Peyer's patch (tissue), 4 donors: ENCODE results near the gene PRSS38.

Experiments
- POLR2A ChIP-seq, 2 donors: fragments of 450-650 bp; IDR thresholded peaks; one replicate each; pipeline ENCODE4 v1.5.1; 2017; ENCODE audit warnings: antibody characterized with exemption in 2 of 2, mild to moderate bottlenecking in 2 of 2, moderate library complexity in 2 of 2
- TF ChIP-seq, protein P1 (sequence below), 6 experiments: fragments of 450-650 bp in 4 of 6; fragments of 200-600 bp in 2 of 6; sonication (generic) in 1 of 6; IDR thresholded peaks; one replicate each; pipeline ENCODE4 v1.5.1; 2017 to 2019; ENCODE audit warnings: antibody characterized with exemption in 6 of 6, mild to moderate bottlenecking in 3 of 6, moderate library complexity in 1 of 6

DNA sequence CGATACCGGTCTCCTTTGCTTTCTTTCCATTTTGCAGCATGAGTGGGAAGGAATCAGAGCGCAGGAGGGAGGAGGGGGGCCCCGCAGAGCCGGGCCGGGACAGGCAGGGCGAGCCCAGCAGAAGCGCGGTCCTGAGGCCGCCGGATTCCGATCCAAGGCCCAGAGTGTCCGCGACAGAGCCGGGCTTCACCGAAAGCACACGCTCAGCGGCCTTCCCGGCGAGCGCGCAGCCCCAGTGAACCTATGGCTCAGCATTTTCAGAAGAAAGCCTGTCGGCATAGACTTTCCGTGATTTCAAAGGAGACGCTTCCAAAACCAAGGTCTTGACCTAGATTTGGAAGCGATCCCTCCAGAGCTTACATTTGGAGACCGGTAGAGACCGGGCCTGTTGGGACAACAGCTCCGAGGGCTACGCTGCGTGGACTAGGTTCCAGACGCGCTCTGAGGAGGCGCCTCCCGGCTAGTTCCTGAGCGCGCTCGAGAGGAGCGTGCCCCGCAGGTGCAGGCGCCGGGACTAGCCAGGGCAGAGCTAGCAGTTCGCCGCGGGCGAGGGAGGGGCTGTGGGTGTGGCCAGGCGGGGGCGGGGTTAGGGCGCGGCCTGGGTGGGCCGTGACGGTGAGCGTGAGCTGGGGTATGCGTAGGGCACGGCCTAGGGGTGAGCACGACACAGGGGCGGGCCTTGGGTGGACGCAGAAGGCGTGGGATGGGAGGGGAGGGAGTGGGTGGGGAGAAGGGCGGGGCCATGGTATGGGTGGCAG, 27.8 kb upstream of the PRSS38 start:
- TF ChIP-seq, protein P1, sequence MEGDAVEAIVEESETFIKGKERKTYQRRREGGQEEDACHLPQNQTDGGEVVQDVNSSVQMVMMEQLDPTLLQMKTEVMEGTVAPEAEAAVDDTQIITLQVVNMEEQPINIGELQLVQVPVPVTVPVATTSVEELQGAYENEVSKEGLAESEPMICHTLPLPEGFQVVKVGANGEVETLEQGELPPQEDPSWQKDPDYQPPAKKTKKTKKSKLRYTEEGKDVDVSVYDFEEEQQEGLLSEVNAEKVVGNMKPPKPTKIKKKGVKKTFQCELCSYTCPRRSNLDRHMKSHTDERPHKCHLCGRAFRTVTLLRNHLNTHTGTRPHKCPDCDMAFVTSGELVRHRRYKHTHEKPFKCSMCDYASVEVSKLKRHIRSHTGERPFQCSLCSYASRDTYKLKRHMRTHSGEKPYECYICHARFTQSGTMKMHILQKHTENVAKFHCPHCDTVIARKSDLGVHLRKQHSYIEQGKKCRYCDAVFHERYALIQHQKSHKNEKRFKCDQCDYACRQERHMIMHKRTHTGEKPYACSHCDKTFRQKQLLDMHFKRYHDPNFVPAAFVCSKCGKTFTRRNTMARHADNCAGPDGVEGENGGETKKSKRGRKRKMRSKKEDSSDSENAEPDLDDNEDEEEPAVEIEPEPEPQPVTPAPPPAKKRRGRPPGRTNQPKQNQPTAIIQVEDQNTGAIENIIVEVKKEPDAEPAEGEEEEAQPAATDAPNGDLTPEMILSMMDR (IDR thresholded peaks at IDR 0.05) = peak in 1 of 6 experiments; percentile 3
- peak; percentile 27 to 57 for TF ChIP-seq POLR2A (IDR thresholded peaks at IDR 0.05)
